ENCODE results near the gene IPO4.

DNA sequence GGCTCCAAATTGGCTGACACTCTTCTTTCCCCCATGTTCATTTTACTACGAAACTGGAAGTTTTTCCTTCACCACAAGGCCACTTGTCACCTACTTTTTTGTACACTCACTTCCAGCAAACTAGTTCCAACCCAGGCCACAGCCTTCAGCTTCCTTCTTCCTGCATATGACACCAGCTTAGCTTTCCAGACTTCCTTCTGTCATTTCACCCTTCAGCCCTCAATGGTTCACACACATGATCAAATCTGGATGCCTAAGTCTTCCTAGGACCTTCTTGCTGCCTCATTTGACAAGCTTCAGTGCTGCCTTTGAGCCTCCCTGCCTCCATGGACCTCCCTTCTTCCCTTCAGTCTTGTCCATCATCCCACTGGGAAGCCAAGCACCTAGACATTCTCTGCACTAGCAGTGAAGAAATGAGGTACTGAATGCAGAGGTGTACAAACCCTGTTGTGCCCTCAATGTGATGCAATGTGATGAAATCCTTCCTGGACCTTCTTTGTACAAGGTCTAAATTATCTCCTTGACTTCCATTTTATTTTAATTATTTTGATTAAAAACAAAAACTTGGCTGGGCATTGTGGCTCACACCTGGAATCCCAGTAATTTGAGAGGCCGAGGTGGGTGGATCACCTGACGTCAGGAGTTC is 21.0 kb downstream of the IPO4 start:
- TF ChIP-seq, protein P1, sequence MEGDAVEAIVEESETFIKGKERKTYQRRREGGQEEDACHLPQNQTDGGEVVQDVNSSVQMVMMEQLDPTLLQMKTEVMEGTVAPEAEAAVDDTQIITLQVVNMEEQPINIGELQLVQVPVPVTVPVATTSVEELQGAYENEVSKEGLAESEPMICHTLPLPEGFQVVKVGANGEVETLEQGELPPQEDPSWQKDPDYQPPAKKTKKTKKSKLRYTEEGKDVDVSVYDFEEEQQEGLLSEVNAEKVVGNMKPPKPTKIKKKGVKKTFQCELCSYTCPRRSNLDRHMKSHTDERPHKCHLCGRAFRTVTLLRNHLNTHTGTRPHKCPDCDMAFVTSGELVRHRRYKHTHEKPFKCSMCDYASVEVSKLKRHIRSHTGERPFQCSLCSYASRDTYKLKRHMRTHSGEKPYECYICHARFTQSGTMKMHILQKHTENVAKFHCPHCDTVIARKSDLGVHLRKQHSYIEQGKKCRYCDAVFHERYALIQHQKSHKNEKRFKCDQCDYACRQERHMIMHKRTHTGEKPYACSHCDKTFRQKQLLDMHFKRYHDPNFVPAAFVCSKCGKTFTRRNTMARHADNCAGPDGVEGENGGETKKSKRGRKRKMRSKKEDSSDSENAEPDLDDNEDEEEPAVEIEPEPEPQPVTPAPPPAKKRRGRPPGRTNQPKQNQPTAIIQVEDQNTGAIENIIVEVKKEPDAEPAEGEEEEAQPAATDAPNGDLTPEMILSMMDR (conservative IDR thresholded peaks at IDR 0.05): no peak
- no peak for TF ChIP-seq ZFX (IDR thresholded peaks at IDR 0.05)

Data from C4-2B (cell line).